HG03460 (cell line): ENCODE data around the gene RFTN2.
"Not testable (repeated sequence)": the region's sequence is repeated elsewhere in the genome, so short reads cannot be mapped to it uniquely, and the experiment has no call there.

Source experiments
- ATAC-seq: cut with Tn5 transposase; IDR thresholded peaks from one replicate; pipeline ENCODE4 v1.9.1; 2021; ENCODE audit not compliant: unreplicated experiment

RFTN2 gene

GRCh38 chr2:197675246-197675645 is at the start of gene RFTN2:
TSS of gene RFTN2 (minus strand) at chr2:197675587. CDS start at chr2:197675458, 129 bp downstream.
- ATAC-seq, result no peak

- no peak for ATAC-seq
These were observed 42.5 kb upstream of the RFTN2 start for GRCh38 chr2:197717863-197718262.

DNA sequence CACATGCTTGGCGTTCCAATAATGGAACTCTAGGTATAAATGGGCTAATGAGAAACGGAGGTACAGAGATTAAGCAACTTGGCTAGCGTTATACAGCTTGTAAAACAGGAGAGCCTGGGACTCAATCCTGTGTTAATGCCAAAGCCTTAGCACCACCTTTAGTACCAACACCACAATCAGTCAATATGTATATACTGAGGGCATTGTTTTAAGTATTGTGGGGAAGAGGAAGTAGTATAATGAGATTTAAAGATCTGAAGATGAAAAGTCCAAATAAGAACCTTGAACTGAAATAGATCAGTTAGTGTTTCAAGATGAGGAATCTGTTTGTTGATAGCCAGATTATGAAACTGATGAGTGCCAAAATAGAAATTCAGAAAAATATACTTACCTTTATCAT is 37.9 kb upstream of the RFTN2 start:
- ATAC-seq, result no peak

DNA sequence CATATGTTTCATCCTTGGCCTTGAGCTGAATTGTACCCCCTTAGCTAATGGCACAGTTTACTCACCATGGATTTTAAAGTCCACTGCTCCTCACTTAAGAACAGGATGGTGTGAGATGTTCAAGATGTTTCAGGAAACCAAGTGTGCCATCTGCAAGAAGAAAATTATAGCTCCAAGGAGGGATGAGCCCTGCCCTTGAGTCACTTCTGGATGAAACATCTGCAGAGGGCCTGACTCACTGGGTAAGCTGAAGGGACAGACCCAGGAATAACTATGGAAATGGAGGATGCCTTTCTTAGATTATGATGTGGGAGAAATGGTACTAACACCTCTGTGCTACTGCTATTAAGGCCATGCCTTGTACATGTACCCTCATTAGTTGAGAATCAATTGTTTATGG is 36.2 kb upstream of the RFTN2 start:
- no peak for ATAC-seq

DNA sequence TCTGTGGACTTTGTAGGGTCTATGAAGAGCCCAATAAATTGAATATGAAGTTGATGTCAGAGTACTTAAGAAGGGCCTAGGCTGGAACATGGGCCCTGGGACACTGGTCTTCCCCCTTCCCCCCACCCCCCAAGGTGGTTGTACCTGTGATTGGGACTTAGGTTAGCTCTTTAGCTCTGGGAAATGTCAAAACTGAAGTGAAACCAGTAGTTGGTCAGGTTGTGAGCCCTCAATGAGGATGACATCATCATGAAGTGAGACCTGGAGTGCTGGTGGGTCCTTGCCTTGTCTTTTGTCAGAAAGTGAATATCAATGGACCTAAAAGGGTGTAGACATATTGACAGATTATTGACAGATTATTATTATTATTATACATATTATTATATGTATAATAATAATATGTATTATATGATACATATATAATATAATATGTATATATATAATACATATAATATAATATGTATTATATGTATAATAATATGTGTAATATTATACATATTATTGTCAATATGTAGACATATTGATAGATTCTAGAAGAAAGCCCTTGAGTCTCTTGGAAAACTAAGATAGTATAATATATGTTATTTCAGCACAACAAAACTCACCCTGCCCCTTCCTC is 35.1 kb upstream of the RFTN2 start:
- ATAC-seq, result peak; percentile 80

GRCh38 chr2:197709140-197709539 is 33.8 kb upstream of the RFTN2 start:
- not testable (repeated sequence) for ATAC-seq

DNA sequence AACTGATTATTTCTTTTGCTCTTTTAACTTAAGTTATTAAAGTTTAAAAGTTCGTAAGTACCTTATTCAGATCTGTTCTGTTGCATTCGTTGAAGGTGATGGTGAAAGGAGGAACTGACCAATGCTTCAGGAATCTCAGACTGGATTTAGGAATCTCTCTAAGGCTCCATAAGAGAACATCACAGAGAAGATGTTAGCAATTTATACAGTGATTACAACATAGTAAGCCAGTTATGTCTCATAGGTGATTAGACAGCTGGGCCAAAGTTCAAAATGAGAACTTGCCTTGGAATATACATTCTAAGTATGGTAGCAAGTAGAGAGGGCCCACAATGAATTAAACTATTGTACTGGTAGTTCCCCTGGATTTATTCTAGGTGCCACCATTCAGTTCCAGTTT is 32.9 kb upstream of the RFTN2 start:
- ATAC-seq, result no peak

GRCh38 chr2:197707316-197708213 is 32.2 kb upstream of the RFTN2 start:
- ATAC-seq, result no peak

DNA sequence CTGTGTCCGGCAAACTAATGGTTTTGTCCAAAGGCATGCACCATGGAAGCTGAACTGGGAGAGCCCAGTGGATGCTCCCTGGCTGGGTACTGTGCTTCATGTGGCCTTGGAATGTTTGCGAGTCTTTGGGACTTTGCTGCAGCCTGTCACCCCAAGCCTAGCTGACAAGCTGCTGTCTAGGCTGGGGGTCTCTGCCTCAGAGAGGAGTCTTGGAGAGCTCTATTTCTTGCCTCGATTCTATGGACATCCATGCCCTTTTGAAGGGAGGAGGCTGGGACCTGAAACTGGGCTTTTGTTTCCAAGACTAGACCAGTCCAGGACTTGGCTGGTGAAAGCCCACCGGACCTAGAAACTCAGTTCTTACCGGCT is 31.4 kb upstream of the RFTN2 start:
- no peak for ATAC-seq

GRCh38 chr2:197705912-197706838 is 30.8 kb upstream of the RFTN2 start:
- ATAC-seq, result no peak

DNA sequence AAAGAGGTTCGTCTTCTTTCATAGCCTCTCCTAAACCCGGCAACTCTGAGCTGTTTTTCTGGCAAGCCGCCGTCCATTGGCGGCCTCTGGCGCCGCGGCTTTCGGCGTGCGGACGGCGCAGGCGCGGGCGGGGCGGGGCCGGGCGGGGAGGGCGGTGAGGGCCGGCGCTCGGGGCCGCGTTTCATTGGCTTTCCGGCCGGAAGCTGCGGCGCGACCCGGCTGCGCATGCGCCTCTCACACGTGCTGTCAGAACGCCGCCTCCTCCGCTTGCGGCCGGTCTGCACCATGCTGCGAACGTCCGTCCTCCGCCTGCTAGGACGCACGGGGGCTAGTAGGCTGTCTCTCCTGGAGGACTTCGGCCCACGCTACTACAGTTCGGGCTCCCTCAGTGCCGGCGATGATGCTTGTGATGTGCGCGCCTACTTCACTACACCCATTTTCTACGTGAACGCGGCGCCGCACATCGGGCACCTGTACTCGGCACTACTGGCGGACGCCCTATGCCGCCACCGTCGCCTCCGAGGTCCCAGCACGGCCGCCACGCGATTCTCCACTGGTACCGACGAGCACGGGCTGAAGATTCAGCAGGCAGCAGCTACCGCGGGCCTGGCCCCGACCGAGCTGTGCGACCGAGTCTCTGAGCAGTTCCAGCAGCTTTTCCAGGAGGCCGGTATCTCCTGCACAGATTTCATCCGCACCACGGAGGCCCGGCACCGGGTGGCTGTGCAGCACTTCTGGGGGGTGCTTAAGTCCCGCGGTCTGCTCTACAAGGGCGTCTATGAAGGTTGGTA is 29.9 kb upstream of the RFTN2 start, which contains the start of gene MARS2:
TSS of gene MARS2 (plus strand) at position 249 of the 791 bp plus-strand sequence. CDS start at position 286, 37 bp downstream.
- peak; percentile 80 for ATAC-seq

DNA sequence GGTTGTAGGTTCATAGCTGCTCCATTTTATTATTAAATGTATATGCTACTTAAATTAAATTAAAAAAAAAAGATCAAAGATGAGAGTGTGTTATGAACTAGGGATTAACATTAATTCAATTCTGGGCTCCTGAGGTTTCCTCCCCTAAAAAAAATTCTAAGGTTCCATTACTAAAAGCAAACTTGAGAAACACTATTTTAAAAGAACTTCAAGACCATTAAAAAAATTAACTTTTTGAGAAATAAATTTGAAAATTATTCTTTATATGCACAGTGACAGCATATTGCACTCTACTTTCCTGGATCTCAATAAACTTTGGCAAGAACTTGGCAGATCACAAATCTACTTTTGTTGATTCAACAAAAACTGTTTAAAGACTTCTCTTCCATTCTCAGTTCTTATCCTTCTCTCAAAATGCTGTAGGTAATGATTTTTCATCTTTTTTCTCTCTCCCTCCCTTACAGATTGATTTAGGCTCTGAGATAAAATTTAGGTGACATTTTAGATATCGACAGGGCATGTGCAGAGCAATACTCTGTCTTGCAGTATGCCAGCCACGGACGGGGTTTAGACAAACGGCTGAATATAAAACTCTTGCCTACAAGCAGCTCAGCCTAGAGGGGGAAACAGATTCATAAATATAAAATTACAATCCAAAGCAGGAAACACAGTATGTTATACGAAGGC is 29.2 kb upstream of the RFTN2 start:
- peak; percentile 29 for ATAC-seq

- no peak for ATAC-seq
These were observed 25.6 kb upstream of the RFTN2 start for GRCh38 chr2:197700960-197701359.

DNA sequence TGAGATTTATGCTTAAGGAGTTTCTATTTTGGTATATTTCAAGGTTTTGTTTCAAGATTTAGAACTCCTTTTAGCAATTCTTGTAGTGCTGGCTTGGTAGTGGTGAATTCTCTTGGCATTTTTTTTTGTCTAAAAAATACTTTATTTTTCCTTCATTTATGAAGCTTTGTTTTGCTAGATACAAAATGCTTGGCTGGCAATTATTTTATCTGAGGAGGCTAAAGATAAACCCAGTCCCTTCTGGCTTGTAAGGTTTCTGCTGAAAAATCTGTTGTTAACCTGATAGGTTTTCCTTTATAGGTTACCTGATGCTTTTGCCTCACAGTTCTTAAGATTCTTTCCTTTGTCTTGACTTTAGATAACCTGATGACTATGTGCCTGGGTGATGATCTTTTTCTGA is 24.3 kb upstream of the RFTN2 start:
- ATAC-seq, result not testable (repeated sequence)

- ATAC-seq, result not testable (repeated sequence)
These were observed 21.2 kb upstream of the RFTN2 start for GRCh38 chr2:197696571-197696970.

GRCh38 chr2:197695971-197696370 is 20.6 kb upstream of the RFTN2 start:
- ATAC-seq, result not testable (repeated sequence)

DNA sequence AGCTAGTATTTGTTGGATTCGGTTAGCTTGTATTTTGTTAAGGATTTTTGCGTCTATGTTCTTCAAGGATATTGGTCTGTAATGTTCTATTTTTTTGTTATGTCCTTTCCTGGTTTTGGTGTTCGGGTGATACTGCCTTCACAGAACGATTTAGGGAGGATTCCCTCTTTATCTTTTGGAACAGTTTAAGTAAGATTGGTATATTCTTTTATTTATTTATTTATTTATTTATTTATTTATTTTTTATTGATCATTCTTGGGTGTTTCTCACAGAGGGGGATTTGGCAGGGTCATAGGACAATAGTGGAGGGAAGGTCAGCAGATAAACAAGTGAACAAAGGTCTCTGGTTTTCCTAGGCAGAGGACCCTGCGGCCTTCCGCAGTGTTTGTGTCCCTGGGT is 19.8 kb upstream of the RFTN2 start:
- ATAC-seq, result not testable (repeated sequence)

DNA sequence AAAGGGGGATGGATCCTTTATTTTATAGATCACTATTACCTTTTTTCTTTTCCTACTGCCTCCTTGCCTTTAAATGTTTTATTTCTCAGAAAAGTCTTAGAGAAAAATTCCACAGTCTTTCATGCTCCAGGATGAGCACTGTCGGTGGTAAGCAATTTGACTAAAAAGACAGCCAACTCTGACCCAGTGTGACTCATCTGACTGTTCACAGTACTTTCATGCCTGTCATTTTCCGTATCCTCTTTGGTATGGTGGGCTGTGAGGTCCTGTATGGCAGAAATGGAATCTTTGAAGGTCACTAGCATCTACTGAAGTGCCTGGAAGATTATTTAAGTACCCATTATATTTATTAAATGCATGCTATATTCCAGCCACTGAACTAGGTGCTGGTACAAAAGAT is 2.1 kb upstream of the RFTN2 start:
- no peak for ATAC-seq

DNA sequence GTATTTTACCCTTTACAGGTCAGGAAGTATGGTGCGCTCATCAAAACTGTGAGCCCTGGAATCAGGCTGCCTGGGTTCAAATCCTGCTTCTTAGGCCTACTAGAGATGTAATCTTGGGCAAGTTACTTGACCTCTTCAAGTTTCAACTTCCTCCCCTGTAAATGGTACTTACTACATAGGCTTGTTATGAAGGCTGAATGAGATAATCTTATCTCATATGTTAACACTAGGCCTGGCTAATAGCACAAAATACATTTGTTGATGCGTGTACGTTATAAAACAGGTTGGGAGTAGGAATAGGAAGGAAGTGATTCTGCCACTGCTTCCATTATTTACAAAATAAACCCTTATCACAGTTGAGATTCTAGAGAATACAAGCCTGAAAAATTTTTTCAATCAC is 1.7 kb upstream of the RFTN2 start:
- ATAC-seq, result no peak

GRCh38 chr2:197675711-197676188 is 363 bp upstream of the RFTN2 start:
- ATAC-seq, result no peak
